K562 (cell line): ENCODE measurements around the gene ZFP62. TPM values are rescaled to one million over a fixed set of nuclear protein-coding genes. Genes with fewer than 3 reads are reported as not detected.

Experiments used
- ATF3 ChIP-seq, 2 experiments: fragments of 450-650 bp in 1 of 2; sonication (generic) in 1 of 2; formaldehyde crosslinking in 1 of 2; IDR thresholded peaks in 1 of 2; conservative IDR thresholded peaks in 1 of 2; 2 replicates each; pipeline versions ENCODE4 v1.6.1 to v1.8.1; 2016 to 2023; ENCODE audit warnings: mild to moderate bottlenecking in 2 of 2, moderate library complexity in 2 of 2, inconsistent platforms in 1 of 2, missing genetic modification reagents in 1 of 2
- CEBPG ChIP-seq, 3 experiments: fragments of 200-800 bp in 1 of 3; sonication (Bioruptor generic) in 1 of 3; sonication (generic) in 1 of 3; formaldehyde crosslinking in 1 of 3; IDR thresholded peaks in 2 of 3; conservative IDR thresholded peaks in 1 of 3; 2 replicates each; pipeline versions ENCODE4 v1.6.1 to v1.8.0; 2016 to 2022; ENCODE audit warnings: missing compliant biosample characterization in 2 of 3, missing genetic modification characterization in 2 of 3, mild to moderate bottlenecking in 1 of 3, missing genetic modification reagents in 1 of 3
- E2F1 ChIP-seq: sonication (generic); formaldehyde crosslinking; IDR thresholded peaks from 2 replicates; pipeline ENCODE4 v1.8.1; 2023; ENCODE audit warnings: mild to moderate bottlenecking, missing genetic modification reagents, moderate library complexity
- GABPB1 ChIP-seq: sonication (generic); formaldehyde crosslinking; IDR thresholded peaks from 2 replicates; pipeline ENCODE4 v1.8.0; 2022; ENCODE audit warnings: mild to moderate bottlenecking, missing genetic modification reagents
- HDAC6 ChIP-seq: IDR thresholded peaks from 2 replicates; pipeline ENCODE4 v1.6.1; 2012; ENCODE audit warnings: low read depth, mild to moderate bottlenecking, control low read depth, inconsistent platforms, low read length, moderate library complexity
- NKRF ChIP-seq: fragments of 450-650 bp; IDR thresholded peaks from 2 replicates; pipeline ENCODE4 v1.6.1; 2016; ENCODE audit warnings: borderline replicate concordance
- RBM25 ChIP-seq: fragments of 200-400 bp; formaldehyde crosslinking; IDR thresholded peaks from 2 replicates; pipeline ENCODE4 v1.6.1; 2018; ENCODE audit warnings: low read length, low read depth, moderate library complexity; ENCODE audit not compliant: severe bottlenecking
- ZNF253 ChIP-seq: fragments of 250-450 bp; sonication (Bioruptor Pico); conservative IDR thresholded peaks from 2 replicates; pipeline ENCODE4 v1.6.1; 2021; ENCODE audit warnings: mild to moderate bottlenecking
- polyA plus RNA-seq, 8 experiments: library from polyadenylated mRNA; depleted of rRNA in 4 of 8; stranded (reverse) in 5 of 8; unstranded in 3 of 8; fragments of >200 nt; fragmentation: Nextera tagmentation in 2 of 8; fragmentation: Illumina TruSeq in 1 of 8; extraction: Ambion mirVana in 2 of 8; extraction: Trizol in 1 of 8; gene quantifications; 2 replicates each; pipeline versions ENCODE4 v1.2.1 to v1.2.3, GENCODE V29; 2011 to 2014; ENCODE audit warnings: inconsistent platforms in 1 of 8, missing spikeins in 1 of 8
- total RNA-seq, 7 experiments: library from RNA; depleted of rRNA in 6 of 7; stranded (reverse); fragments of >200 nt in 6 of 7; fragmentation: Illumina TruSeq in 2 of 7; extraction: Trizol in 2 of 7; gene quantifications; 2 replicates each; pipeline versions ENCODE4 v1.2.1 to v1.2.3, GENCODE V29; 2011 to 2021; ENCODE audit warnings: low replicate concordance in 1 of 7

The ZFP62 gene
- total and polyA plus RNA-seq, 9 of the 15 experiments (the other 6 are each of a cell fraction or from before 2014, with no cell fraction given): 12.2 to 37.5 (median 25.0) TPM

DNA sequence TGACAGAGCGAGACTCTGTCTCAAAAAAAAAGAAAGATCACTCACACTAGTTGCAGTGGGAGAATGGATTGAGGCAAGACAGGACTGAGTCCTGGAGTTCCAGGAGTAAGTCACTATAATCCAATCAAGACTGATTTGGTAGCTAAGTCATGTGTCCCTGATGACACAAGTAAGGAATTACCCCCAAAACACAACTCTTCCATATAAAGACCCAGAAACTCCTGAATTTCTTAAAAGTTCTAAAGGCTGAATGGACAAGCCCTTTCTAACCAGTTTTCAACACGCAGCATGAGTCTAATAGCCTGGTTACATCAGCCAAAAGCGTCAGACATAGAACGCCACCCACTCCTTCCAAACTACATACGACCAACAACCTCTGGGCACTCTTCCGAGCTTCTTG is 2.5 kb downstream of the ZFP62 start (continued):
- TF ChIP-seq ATF3 (IDR thresholded peaks at IDR 0.05) (no peak), ATF3 (CRISPR knock-in tag; conservative IDR thresholded peaks at IDR 0.05) (no peak), NKRF (no peak), RBM25 (no peak), ZNF253 (CRISPR knock-in tag) (no peak), CEBPG (CRISPR knock-in tag; IDR thresholded peaks at IDR 0.05) (no peak), CEBPG (tag; conservative IDR thresholded peaks at IDR 0.05 in 1 of 2, IDR thresholded peaks at IDR 0.05 in 1 of 2) (no peak), E2F1 (CRISPR knock-in tag) (no peak), HDAC6 (no peak), GABPB1 (no peak)
